ENCODE measurements around the gene GALNT14. TPM values are rescaled to one million over a fixed set of nuclear protein-coding genes. Genes with fewer than 3 reads are reported as not detected.

Gene GALNT14
- total RNA-seq, 4 donors from 2014 or later: 1.00 TPM; not detected in 3

DNA sequence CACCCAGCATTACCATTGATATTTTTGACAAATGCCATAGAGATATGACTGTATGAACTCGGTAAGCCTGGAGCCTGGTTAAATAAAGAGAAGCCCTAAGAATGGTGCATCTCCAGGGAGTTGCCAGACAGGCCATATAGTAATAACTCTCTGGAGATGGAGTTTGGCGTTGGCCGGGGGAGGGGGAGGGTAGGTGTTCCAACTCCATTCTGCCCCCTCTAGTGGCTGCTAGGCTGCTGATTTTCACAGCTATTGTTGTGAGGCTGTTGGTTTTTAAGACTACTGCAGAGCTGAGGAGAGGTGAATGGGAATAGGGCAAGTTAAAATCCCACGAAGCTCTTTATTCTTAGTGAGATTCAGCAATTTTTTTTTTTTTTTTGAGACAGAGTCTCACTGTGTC is 99.9 kb downstream of the GALNT14 start:
- H3K9me3 ChIP-seq: peaks cover 16 to 18% of the 10 kb centered on the region in 2 donors
- H3K27ac ChIP-seq: no peak overlapping the region
- WGBS, 2 donors (ENCODE audit: low coverage in 1 of 2): 84 to 86% methylated on average over 2 to 4 of the region's 4 CpGs
- no peaks in the 10 kb centered on the region for H3K4me1 ChIP-seq
- TF ChIP-seq, protein P1, sequence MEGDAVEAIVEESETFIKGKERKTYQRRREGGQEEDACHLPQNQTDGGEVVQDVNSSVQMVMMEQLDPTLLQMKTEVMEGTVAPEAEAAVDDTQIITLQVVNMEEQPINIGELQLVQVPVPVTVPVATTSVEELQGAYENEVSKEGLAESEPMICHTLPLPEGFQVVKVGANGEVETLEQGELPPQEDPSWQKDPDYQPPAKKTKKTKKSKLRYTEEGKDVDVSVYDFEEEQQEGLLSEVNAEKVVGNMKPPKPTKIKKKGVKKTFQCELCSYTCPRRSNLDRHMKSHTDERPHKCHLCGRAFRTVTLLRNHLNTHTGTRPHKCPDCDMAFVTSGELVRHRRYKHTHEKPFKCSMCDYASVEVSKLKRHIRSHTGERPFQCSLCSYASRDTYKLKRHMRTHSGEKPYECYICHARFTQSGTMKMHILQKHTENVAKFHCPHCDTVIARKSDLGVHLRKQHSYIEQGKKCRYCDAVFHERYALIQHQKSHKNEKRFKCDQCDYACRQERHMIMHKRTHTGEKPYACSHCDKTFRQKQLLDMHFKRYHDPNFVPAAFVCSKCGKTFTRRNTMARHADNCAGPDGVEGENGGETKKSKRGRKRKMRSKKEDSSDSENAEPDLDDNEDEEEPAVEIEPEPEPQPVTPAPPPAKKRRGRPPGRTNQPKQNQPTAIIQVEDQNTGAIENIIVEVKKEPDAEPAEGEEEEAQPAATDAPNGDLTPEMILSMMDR (IDR thresholded peaks at IDR 0.05): no peak
- TF ChIP-seq POLR2AphosphoS5 (IDR thresholded peaks at IDR 0.05): no peak
- TF ChIP-seq POLR2A (IDR thresholded peaks at IDR 0.05): no peak
- TF ChIP-seq EP300 (IDR thresholded peaks at IDR 0.05; ENCODE audit: low read depth): no peak
- no peak overlapping the region for H3K4me3 ChIP-seq
- no peaks in the 10 kb centered on the region for H3K27me3 ChIP-seq
- intact Hi-C loops (cut with DNase I; ENCODE audit: low total_unique reads): no loop called here
- DNase-seq: no peak
- in situ Hi-C loops (cut with MboI; ENCODE audit: low pct_ligation_motif_present in 1 of 4, low pct_unique_long_range_greater_than_20kb in 1 of 4, low sequenced_read_pairs in 3 of 4): no loop called here
- no peaks in the 10 kb centered on the region for H3K36me3 ChIP-seq

DNA sequence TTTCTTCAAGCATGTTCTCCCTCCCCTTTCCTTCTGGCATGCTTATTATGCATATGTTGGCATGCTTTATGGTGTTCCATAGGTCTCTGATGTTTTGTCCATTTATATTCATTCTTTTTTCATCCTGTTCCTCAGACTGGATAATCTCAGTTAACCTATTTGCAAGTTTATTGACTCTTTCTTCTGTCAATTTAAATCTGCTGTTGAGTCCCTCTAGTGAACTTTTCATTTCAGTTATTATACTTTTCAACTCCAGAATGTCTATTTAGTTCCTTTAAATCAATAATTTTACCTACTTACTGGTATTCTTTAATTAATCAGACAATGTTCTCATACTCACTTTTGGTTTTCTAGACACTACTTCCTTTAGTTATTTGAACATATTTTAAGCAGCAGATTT is 101.2 kb downstream of the GALNT14 start:
- Histone ChIP-seq H3K27me3 (no peaks in the 10 kb centered on the region), H3K36me3 (no peaks in the 10 kb centered on the region), H3K27ac (no peak overlapping the region), H3K4me3 (no peak overlapping the region), H3K9me3 (peaks cover 16 to 18% of the 10 kb centered on the region in 2 donors), H3K4me1 (no peaks in the 10 kb centered on the region)
- intact Hi-C loops (cut with DNase I; ENCODE audit: low total_unique reads) (no loop called here), in situ Hi-C loops (cut with MboI; ENCODE audit: low pct_ligation_motif_present in 1 of 4, low pct_unique_long_range_greater_than_20kb in 1 of 4, low sequenced_read_pairs in 3 of 4) (no loop called here)
- TF ChIP-seq POLR2AphosphoS5 (IDR thresholded peaks at IDR 0.05) (no peak), EP300 (IDR thresholded peaks at IDR 0.05; ENCODE audit: low read depth) (no peak), POLR2A (IDR thresholded peaks at IDR 0.05) (no peak)
- TF ChIP-seq, protein P1 (IDR thresholded peaks at IDR 0.05): no peak
- DNase-seq: no peak

DNA sequence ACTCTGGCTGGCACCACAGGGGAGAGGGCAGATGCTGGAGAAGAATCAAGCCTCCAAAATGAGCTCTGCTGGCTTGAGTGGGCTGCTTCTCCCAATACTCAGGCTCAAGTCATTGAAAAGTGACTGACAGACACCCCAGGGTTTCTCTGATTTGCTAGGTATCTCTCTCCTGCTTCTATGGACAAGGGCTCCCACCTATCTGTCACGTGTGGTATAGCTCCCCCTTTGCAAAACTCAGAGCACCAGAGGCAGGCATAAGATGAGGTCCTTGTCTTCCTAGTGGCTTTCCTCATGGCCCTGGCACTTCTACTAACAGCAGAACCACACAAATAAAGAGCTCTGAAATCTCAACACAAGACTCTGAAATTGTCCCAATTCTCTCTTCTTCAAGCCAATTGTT is 105.2 kb downstream of the GALNT14 start:
- H3K36me3 ChIP-seq: no peaks in the 10 kb centered on the region
- WGBS, 2 donors (ENCODE audit: low coverage in 1 of 2): 7% methylated on average over 1 of the region's 1 CpG; no CpG with 5 or more reads in 1 of the 2 donors
- TF ChIP-seq, protein P1 (IDR thresholded peaks at IDR 0.05): no peak
- TF ChIP-seq POLR2A (IDR thresholded peaks at IDR 0.05) (no peak), EP300 (IDR thresholded peaks at IDR 0.05; ENCODE audit: low read depth) (no peak)
- peaks cover 16 to 18% of the 10 kb centered on the region in 2 donors for H3K9me3 ChIP-seq
- intact Hi-C loops (cut with DNase I; ENCODE audit: low total_unique reads) (no loop called here), in situ Hi-C loops (cut with MboI; ENCODE audit: low pct_ligation_motif_present in 1 of 4, low pct_unique_long_range_greater_than_20kb in 1 of 4, low sequenced_read_pairs in 3 of 4) (no loop called here)
- no peak overlapping the region for H3K27ac ChIP-seq
- no peaks in the 10 kb centered on the region for H3K27me3 ChIP-seq
- no peak overlapping the region for H3K4me3 ChIP-seq
- no peak for DNase-seq
- no peaks in the 10 kb centered on the region for H3K4me1 ChIP-seq

DNA sequence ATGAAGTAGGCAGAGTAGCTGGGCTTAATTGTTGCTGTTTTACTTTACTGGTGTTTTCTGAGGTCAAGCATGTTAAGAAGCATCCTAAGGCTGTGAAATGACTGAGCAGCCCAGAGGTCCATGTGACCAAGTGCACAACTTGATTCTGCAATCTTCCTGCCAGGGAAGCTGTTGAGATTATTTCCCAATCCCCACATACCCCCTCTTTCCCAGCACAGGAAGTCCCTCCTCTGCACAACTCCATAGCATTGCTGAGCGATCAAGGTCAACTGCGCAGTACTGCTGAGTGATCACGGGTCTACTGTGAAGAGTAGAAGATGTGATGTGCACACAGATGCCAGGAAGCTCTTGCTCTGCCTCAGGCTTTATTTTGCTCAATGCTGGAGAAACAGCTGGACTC is 105.8 kb downstream of the GALNT14 start:
- DNase-seq: no peak
- intact Hi-C loops (cut with DNase I; ENCODE audit: low total_unique reads): no loop called here
- TF ChIP-seq, protein P1 (IDR thresholded peaks at IDR 0.05): no peak
- TF ChIP-seq POLR2AphosphoS5 (IDR thresholded peaks at IDR 0.05): no peak
- TF ChIP-seq EP300 (IDR thresholded peaks at IDR 0.05; ENCODE audit: low read depth): no peak
- no peak for TF ChIP-seq POLR2A (IDR thresholded peaks at IDR 0.05)
- Histone ChIP-seq H3K4me1 (no peaks in the 10 kb centered on the region), H3K4me3 (no peak overlapping the region), H3K36me3 (no peaks in the 10 kb centered on the region), H3K27ac (no peak overlapping the region), H3K9me3 (peaks cover 14 to 16% of the 10 kb centered on the region in 2 donors), H3K27me3 (no peaks in the 10 kb centered on the region)
- WGBS, 2 donors (ENCODE audit: low coverage in 1 of 2): 40 to 82% methylated on average over 1 to 3 of the region's 3 CpGs
- in situ Hi-C loops (cut with MboI; ENCODE audit: low pct_ligation_motif_present in 1 of 4, low pct_unique_long_range_greater_than_20kb in 1 of 4, low sequenced_read_pairs in 3 of 4): no loop called here

Measured in transverse colon (tissue), 4 donors.